Measurements from ENCODE around the gene KL. TPM values are rescaled to one million over a fixed set of nuclear protein-coding genes. Genes with fewer than 3 reads are reported as not detected.

The KL gene
- total and polyA plus RNA-seq, 2 experiments from 2014 or later = 0.03 TPM; not detected in 1

DNA sequence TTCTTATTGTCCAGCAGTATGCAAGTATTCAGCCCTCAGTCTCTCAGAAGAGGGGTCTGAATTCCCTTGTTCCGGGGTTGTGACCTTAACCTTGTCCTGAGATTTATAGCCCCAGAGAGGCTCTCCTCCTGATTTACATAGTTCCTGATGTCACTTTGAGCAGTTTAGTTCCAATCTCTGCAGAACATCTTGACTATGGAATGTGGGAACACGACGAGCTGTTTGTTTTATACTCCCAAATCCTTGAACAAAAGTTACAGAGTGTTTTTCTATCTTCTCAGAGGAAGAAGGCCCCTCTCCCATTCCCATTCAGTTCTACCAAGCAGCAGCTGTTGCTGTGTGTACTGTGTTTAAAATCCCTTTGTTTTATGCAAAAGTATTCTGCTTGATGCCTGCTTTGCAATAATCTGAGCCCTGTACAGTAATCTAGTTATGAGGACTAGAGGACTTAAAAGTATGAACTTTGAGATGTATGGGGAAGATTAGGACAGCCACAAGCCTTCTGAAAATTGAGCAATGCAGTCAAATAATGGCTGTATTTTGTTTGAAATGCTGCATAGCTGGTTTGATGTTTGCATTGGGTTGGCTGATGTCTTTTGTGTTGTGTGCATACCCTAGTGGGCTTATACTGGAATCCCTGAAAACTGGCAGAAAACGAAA is 74.7 kb downstream of the KL start (continued):
- TF ChIP-seq, protein P1, sequence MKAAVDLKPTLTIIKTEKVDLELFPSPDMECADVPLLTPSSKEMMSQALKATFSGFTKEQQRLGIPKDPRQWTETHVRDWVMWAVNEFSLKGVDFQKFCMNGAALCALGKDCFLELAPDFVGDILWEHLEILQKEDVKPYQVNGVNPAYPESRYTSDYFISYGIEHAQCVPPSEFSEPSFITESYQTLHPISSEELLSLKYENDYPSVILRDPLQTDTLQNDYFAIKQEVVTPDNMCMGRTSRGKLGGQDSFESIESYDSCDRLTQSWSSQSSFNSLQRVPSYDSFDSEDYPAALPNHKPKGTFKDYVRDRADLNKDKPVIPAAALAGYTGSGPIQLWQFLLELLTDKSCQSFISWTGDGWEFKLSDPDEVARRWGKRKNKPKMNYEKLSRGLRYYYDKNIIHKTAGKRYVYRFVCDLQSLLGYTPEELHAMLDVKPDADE (IDR thresholded peaks at IDR 0.05) = no peak
- no peak for TF ChIP-seq NANOG (IDR thresholded peaks at IDR 0.05; ENCODE audit: borderline replicate concordance)
- TF ChIP-seq ZNF114 (CRISPR knock-in tag; IDR thresholded peaks at IDR 0.05) = no peak
- no peak for TF ChIP-seq JUNB (IDR thresholded peaks at IDR 0.05; ENCODE audit: unreplicated experiment)
- no peak for TF ChIP-seq CREB1 (CRISPR knock-in tag; IDR thresholded peaks at IDR 0.05; ENCODE audit: low read depth)
- TF ChIP-seq EZH2 (IDR thresholded peaks at IDR 0.05; ENCODE audit: low read depth, unreplicated experiment) = no peak

DNA sequence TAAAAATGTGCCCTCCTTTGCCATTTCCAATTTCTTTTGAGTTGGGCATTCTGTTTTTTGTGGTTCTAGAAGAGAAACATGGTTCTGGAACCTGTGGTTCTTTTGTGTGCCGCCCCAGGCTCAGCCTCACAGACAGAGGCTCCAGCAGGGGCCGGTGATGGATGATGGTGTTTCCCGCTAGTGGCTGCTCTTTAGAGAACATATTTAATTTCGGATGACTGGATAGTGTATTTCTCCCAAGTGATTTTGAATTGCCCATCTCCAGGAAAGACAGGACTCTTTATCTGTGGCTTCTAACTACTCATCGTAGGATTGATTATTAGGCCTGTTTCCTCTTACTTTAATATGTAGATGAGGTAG is 75.2 kb downstream of the KL start:
- H3K27me3 ChIP-seq (ENCODE audit: insufficient read depth) = no peaks in the 10 kb centered on the region
- H3K79me2 ChIP-seq (replicated peaks; ENCODE audit: insufficient read depth) = no peaks in the 10 kb centered on the region
- H3K36me3 Mint-ChIP-seq (ENCODE audit: low read depth) = no peaks in the 10 kb centered on the region
- no peak overlapping the region for H3K27ac Mint-ChIP-seq
- peaks cover 5% of the 10 kb centered on the region; the same call in 1 of the 3 replicates for H3K9me3 Mint-ChIP-seq
- H3K4me3 ChIP-seq = no peak overlapping the region
- H3K27me3 Mint-ChIP-seq (ENCODE audit: insufficient read depth, low read depth, poor library complexity) = peaks cover 4% of the 10 kb centered on the region
- DNase-seq (ENCODE audit: low spot score) (no peak), ATAC-seq (no peak)
- no peak overlapping the region for H2AFZ ChIP-seq
- H3K36me3 ChIP-seq (ENCODE audit: insufficient read depth) = no peaks in the 10 kb centered on the region
- no peak overlapping the region for H3K27ac ChIP-seq (ENCODE audit: low read depth)
- TF ChIP-seq EZH2phosphoT487 (IDR thresholded peaks at IDR 0.05; ENCODE audit: unreplicated experiment) (no peak), ZNF331 (CRISPR knock-in tag; IDR thresholded peaks at IDR 0.05; ENCODE audit: low read depth) (no peak), STAT1 (IDR thresholded peaks at IDR 0.05; ENCODE audit: unreplicated experiment) (no peak), ZNF114 (CRISPR knock-in tag; IDR thresholded peaks at IDR 0.05) (no peak), NANOG (IDR thresholded peaks at IDR 0.05; ENCODE audit: borderline replicate concordance) (no peak), JUNB (IDR thresholded peaks at IDR 0.05; ENCODE audit: unreplicated experiment) (no peak)
- TF ChIP-seq, protein P1 (IDR thresholded peaks at IDR 0.05) = no peak
- TF ChIP-seq, protein P2, sequence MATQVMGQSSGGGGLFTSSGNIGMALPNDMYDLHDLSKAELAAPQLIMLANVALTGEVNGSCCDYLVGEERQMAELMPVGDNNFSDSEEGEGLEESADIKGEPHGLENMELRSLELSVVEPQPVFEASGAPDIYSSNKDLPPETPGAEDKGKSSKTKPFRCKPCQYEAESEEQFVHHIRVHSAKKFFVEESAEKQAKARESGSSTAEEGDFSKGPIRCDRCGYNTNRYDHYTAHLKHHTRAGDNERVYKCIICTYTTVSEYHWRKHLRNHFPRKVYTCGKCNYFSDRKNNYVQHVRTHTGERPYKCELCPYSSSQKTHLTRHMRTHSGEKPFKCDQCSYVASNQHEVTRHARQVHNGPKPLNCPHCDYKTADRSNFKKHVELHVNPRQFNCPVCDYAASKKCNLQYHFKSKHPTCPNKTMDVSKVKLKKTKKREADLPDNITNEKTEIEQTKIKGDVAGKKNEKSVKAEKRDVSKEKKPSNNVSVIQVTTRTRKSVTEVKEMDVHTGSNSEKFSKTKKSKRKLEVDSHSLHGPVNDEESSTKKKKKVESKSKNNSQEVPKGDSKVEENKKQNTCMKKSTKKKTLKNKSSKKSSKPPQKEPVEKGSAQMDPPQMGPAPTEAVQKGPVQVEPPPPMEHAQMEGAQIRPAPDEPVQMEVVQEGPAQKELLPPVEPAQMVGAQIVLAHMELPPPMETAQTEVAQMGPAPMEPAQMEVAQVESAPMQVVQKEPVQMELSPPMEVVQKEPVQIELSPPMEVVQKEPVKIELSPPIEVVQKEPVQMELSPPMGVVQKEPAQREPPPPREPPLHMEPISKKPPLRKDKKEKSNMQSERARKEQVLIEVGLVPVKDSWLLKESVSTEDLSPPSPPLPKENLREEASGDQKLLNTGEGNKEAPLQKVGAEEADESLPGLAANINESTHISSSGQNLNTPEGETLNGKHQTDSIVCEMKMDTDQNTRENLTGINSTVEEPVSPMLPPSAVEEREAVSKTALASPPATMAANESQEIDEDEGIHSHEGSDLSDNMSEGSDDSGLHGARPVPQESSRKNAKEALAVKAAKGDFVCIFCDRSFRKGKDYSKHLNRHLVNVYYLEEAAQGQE (IDR thresholded peaks at IDR 0.05; ENCODE audit: unreplicated experiment) = no peak
- TF ChIP-seq, protein P3, sequence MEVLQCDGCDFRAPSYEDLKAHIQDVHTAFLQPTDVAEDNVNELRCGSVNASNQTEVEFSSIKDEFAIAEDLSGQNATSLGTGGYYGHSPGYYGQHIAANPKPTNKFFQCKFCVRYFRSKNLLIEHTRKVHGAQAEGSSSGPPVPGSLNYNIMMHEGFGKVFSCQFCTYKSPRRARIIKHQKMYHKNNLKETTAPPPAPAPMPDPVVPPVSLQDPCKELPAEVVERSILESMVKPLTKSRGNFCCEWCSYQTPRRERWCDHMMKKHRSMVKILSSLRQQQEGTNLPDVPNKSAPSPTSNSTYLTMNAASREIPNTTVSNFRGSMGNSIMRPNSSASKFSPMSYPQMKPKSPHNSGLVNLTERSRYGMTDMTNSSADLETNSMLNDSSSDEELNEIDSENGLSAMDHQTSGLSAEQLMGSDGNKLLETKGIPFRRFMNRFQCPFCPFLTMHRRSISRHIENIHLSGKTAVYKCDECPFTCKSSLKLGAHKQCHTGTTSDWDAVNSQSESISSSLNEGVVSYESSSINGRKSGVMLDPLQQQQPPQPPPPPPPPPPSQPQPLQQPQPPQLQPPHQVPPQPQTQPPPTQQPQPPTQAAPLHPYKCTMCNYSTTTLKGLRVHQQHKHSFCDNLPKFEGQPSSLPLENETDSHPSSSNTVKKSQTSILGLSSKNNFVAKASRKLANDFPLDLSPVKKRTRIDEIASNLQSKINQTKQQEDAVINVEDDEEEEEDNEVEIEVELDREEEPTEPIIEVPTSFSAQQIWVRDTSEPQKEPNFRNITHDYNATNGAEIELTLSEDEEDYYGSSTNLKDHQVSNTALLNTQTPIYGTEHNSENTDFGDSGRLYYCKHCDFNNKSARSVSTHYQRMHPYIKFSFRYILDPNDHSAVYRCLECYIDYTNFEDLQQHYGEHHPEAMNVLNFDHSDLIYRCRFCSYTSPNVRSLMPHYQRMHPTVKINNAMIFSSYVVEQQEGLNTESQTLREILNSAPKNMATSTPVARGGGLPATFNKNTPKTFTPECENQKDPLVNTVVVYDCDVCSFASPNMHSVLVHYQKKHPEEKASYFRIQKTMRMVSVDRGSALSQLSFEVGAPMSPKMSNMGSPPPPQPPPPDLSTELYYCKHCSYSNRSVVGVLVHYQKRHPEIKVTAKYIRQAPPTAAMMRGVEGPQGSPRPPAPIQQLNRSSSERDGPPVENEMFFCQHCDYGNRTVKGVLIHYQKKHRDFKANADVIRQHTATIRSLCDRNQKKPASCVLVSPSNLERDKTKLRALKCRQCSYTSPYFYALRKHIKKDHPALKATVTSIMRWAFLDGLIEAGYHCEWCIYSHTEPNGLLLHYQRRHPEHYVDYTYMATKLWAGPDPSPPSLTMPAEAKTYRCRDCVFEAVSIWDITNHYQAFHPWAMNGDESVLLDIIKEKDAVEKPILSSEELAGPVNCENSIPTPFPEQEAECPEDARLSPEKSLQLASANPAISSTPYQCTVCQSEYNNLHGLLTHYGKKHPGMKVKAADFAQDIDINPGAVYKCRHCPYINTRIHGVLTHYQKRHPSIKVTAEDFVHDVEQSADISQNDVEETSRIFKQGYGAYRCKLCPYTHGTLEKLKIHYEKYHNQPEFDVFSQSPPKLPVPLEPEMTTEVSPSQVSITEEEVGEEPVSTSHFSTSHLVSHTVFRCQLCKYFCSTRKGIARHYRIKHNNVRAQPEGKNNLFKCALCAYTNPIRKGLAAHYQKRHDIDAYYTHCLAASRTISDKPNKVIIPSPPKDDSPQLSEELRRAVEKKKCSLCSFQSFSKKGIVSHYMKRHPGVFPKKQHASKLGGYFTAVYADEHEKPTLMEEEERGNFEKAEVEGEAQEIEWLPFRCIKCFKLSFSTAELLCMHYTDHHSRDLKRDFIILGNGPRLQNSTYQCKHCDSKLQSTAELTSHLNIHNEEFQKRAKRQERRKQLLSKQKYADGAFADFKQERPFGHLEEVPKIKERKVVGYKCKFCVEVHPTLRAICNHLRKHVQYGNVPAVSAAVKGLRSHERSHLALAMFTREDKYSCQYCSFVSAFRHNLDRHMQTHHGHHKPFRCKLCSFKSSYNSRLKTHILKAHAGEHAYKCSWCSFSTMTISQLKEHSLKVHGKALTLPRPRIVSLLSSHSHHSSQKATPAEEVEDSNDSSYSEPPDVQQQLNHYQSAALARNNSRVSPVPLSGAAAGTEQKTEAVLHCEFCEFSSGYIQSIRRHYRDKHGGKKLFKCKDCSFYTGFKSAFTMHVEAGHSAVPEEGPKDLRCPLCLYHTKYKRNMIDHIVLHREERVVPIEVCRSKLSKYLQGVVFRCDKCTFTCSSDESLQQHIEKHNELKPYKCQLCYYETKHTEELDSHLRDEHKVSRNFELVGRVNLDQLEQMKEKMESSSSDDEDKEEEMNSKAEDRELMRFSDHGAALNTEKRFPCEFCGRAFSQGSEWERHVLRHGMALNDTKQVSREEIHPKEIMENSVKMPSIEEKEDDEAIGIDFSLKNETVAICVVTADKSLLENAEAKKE (CRISPR knock-in tag; IDR thresholded peaks at IDR 0.05) = no peak
- H3K9me2 ChIP-seq (ENCODE audit: insufficient read depth) = peaks cover 15% of the 10 kb centered on the region
- no peaks in the 10 kb centered on the region for H3F3A ChIP-seq (replicated peaks; ENCODE audit: low read depth)
- H3K4me2 ChIP-seq = no peak overlapping the region
- no peaks in the 10 kb centered on the region for H4K20me1 ChIP-seq (replicated peaks; ENCODE audit: insufficient read depth)
- no peak overlapping the region for H3K4me3 Mint-ChIP-seq
- H3K4me1 Mint-ChIP-seq = peaks cover 15% of the 10 kb centered on the region
- H3K4me1 ChIP-seq (ENCODE audit: insufficient read depth) = peaks cover 15% of the 10 kb centered on the region; the same call in 1 of the 2 replicates
